HCT116 (cell line): ENCODE data around the gene SPESP1. TPM values are rescaled to one million over a fixed set of nuclear protein-coding genes. Genes with fewer than 3 reads are reported as not detected.

Source experiments
- ATAC-seq: fragments of 200-7000 bp; cut with Tn5 transposase; 2 replicates; pipeline ENCODE4 v1.9.1; 2020; ENCODE audit warnings: mild to moderate bottlenecking, moderate library complexity
- BruUV-seq: library from RNA; stranded (reverse); fragments of 400-500 nt; replicated peaks from 2 replicates; lab custom pipeline; 2021; lab: Mats Ljungman, UMichigan
- CTCF ChIA-PET: fragments of 300-600 bp; sonication (Branson Sonifier 250); formaldehyde crosslinking; loops from one replicate; lab custom pipeline; 2021; ENCODE audit warnings: antibody characterized with exemption; lab: Charles Lee
- POLR2A ChIA-PET: fragments of 300-600, 350-600 bp; sonication (Branson Sonifier 250); formaldehyde crosslinking; loops from one replicate; lab custom pipeline; 2021; ENCODE audit warnings: antibody characterized with exemption; lab: Charles Lee
- RAD21 ChIA-PET, 2 experiments: fragments of 300-600 bp; sonication (Branson Sonifier 250); formaldehyde crosslinking; loops; one replicate each; lab custom pipeline; 2023; ENCODE audit warnings: low total read pairs in 2 of 2; ENCODE audit not compliant: uncharacterized antibody in 2 of 2, unreplicated experiment in 2 of 2, low non-redundant PET in 1 of 2; lab: Charles Lee
- DNase-seq: peaks from one replicate; pipeline ENCODE4 v3.0.0-alpha.2; 2010; ENCODE audit warnings: low read depth, low spot score
- H2AFZ ChIP-seq: fragments of 200-600 bp; shearing (Covaris generic), sonication (generic); 2 replicates; pipeline ENCODE4 v1.6.1; 2017; ENCODE audit warnings: low read depth, mixed run types, mixed read lengths, antibody characterized with exemption, low read length; ENCODE audit not compliant: poor library complexity, severe bottlenecking
- H3K27ac ChIP-seq: 2 replicates; pipeline ENCODE4 v1.5.1; 2012; ENCODE audit warnings: low read depth, low read length
- H3K27me3 ChIP-seq: fragments of 200-600 bp; sonication (generic); 2 replicates; pipeline ENCODE4 v1.6.1; 2016; ENCODE audit warnings: mixed run types, low read length, mixed read lengths; ENCODE audit not compliant: insufficient read depth
- H3K36me3 ChIP-seq, 2 experiments: fragments of 200-500 bp in 1 of 2; fragments of 200-600 bp in 1 of 2; sonication (Bioruptor generic) in 1 of 2; sonication (generic) in 1 of 2; 2 replicates each; pipeline versions ENCODE4 v1.5.1 to v1.6.1; 2014 to 2016; ENCODE audit warnings: low read length in 2 of 2, inconsistent platforms in 1 of 2, mixed read lengths in 1 of 2, mixed run types in 1 of 2; ENCODE audit not compliant: insufficient read depth in 2 of 2, control insufficient read depth in 1 of 2
- H3K4me1 ChIP-seq, 2 experiments: fragments of 200-600 bp in 1 of 2; sonication (generic) in 1 of 2; 2 replicates each; pipeline versions ENCODE4 v1.5.1 to v1.6.1; 2012 to 2017; ENCODE audit warnings: low read length in 2 of 2, inconsistent platforms in 1 of 2, mild to moderate bottlenecking in 1 of 2, mixed read lengths in 1 of 2, mixed run types in 1 of 2, moderate library complexity in 1 of 2; ENCODE audit not compliant: insufficient read depth in 2 of 2, control insufficient read depth in 1 of 2
- H3K4me2 ChIP-seq: fragments of 200-600 bp; sonication (generic); 2 replicates; pipeline ENCODE4 v1.6.1; 2017; ENCODE audit warnings: mixed run types, low read length, mixed read lengths
- H3K4me3 ChIP-seq, 2 experiments: fragments of 200-600 bp in 1 of 2; sonication (generic) in 1 of 2; replicated peaks in 1 of 2; 2 replicates each; pipeline ENCODE4 v1.5.1; 2011 to 2016; ENCODE audit warnings: low read length in 2 of 2, control low read depth in 1 of 2, low read depth in 1 of 2, mild to moderate bottlenecking in 1 of 2, mixed read lengths in 1 of 2, mixed run types in 1 of 2
- H3K79me2 ChIP-seq: fragments of 200-600 bp; sonication (generic); 2 replicates; pipeline ENCODE4 v1.6.1; 2017; ENCODE audit warnings: mild to moderate bottlenecking, mixed run types, low read length, moderate library complexity, mixed read lengths; ENCODE audit not compliant: insufficient read depth
- H3K9ac ChIP-seq: fragments of 200-600 bp; sonication (generic); 2 replicates; pipeline ENCODE4 v1.6.1; 2016; ENCODE audit warnings: low read length, mixed read lengths
- H3K9me2 ChIP-seq: fragments of 200-600 bp; sonication (generic), shearing (Covaris generic); 2 replicates; pipeline ENCODE4 v1.6.1; 2017; ENCODE audit warnings: mixed run types, mild to moderate bottlenecking, moderate library complexity; ENCODE audit not compliant: insufficient read depth
- H3K9me3 ChIP-seq, 2 experiments: fragments of 200-500 bp in 1 of 2; fragments of 200-600 bp in 1 of 2; sonication (Bioruptor generic) in 1 of 2; sonication (generic) in 1 of 2; 2 replicates each; pipeline ENCODE4 v1.6.1; 2014 to 2017; ENCODE audit warnings: low read length in 2 of 2, mixed read lengths in 2 of 2, inconsistent platforms in 1 of 2, low read depth in 1 of 2, mild to moderate bottlenecking in 1 of 2, mixed run types in 1 of 2, moderate library complexity in 1 of 2; ENCODE audit not compliant: control insufficient read depth in 1 of 2, insufficient read depth in 1 of 2
- H4K20me1 ChIP-seq: fragments of 200-600 bp; sonication (generic), shearing (Covaris generic); 2 replicates; pipeline ENCODE4 v1.6.1; 2017; ENCODE audit warnings: mixed run types, mild to moderate bottlenecking, moderate library complexity; ENCODE audit not compliant: insufficient read depth
- ATF3 ChIP-seq: IDR thresholded peaks from 2 replicates; pipeline ENCODE4 v1.6.1; 2012
- CBX3 ChIP-seq: IDR thresholded peaks from 2 replicates; pipeline ENCODE4 v1.6.1; 2012; ENCODE audit warnings: low read depth
- CEBPB ChIP-seq: IDR thresholded peaks from 2 replicates; pipeline ENCODE4 v1.6.1; 2012; ENCODE audit warnings: low read depth
- EGR1 ChIP-seq: IDR thresholded peaks from 2 replicates; pipeline ENCODE4 v1.6.1; 2012; ENCODE audit warnings: low read depth
- ELF1 ChIP-seq: IDR thresholded peaks from 2 replicates; pipeline ENCODE4 v1.6.1; 2012; ENCODE audit warnings: low read depth, borderline replicate concordance
- EZH2 ChIP-seq: fragments of 200-600 bp; sonication (generic); IDR thresholded peaks from 2 replicates; pipeline ENCODE4 v1.6.1; 2017; ENCODE audit warnings: antibody characterized with exemption, mixed run types
- EZH2phosphoT487 ChIP-seq: fragments of 200-600 bp; IDR thresholded peaks from 2 replicates; pipeline ENCODE4 v1.6.1; 2018; ENCODE audit warnings: antibody characterized with exemption, borderline replicate concordance
- FOSL1 ChIP-seq: IDR thresholded peaks from 2 replicates; pipeline ENCODE4 v1.6.1; 2012; ENCODE audit warnings: low read depth
- JUND ChIP-seq: IDR thresholded peaks from 2 replicates; pipeline ENCODE4 v1.6.1; 2012
- MAX ChIP-seq: IDR thresholded peaks from 2 replicates; pipeline ENCODE4 v1.6.1; 2012
- RAD21 ChIP-seq: IDR thresholded peaks from 2 replicates; pipeline ENCODE4 v1.6.1; 2012; ENCODE audit warnings: low read depth, mild to moderate bottlenecking
- SP1 ChIP-seq: IDR thresholded peaks from 2 replicates; pipeline ENCODE4 v1.6.1; 2012; ENCODE audit warnings: low read depth
- SRF ChIP-seq: IDR thresholded peaks from 2 replicates; pipeline ENCODE4 v1.6.1; 2012; ENCODE audit warnings: low read depth
- TCF7L2 ChIP-seq: IDR thresholded peaks from 2 replicates; pipeline ENCODE4 v1.7.0; 2011; ENCODE audit warnings: borderline replicate concordance, inconsistent platforms; ENCODE audit not compliant: insufficient read depth, insufficient read length; ENCODE audit errors: extremely low read depth
- YY1 ChIP-seq: IDR thresholded peaks from 2 replicates; pipeline ENCODE4 v1.6.1; 2011; ENCODE audit warnings: low read length, low read depth, moderate library complexity, mild to moderate bottlenecking; ENCODE audit not compliant: insufficient replicate concordance; ENCODE audit errors: extremely low read depth
- ZBTB33 ChIP-seq: IDR thresholded peaks from 2 replicates; pipeline ENCODE4 v1.6.1; 2011; ENCODE audit warnings: mild to moderate bottlenecking, low read length, moderate library complexity; ENCODE audit not compliant: insufficient replicate concordance; ENCODE audit errors: extremely low read depth
- ZFX ChIP-seq: fragments of 450-650 bp; IDR thresholded peaks from 2 replicates; pipeline ENCODE4 v1.6.1; 2017
- ZNF274 ChIP-seq: fragments of 200-500 bp; sonication (Bioruptor generic); IDR thresholded peaks from 2 replicates; pipeline ENCODE4 v1.6.1; 2014; ENCODE audit warnings: mild to moderate bottlenecking, low read depth, low read length, inconsistent platforms
- intact Hi-C: fragments of 100-400 bp; cut with micrococcal nuclease; formaldehyde crosslinking; loops from 2 replicates; pipeline ENCODE4 v1.10.0; 2022
- total RNA-seq: library from RNA; stranded (reverse); gene quantifications from one replicate; pipeline ENCODE4 v1.2.1, GENCODE V29; 2021; ENCODE audit not compliant: unreplicated experiment
- TF ChIP-seq, protein P1 (sequence below), 3 experiments: fragments of 200-600 bp in 1 of 3; sonication (generic) in 1 of 3; IDR thresholded peaks in 2 of 3; conservative IDR thresholded peaks in 1 of 3; 2 replicates each; pipeline ENCODE4 v1.5.1; 2012 to 2017; ENCODE audit warnings: low read depth in 2 of 3, low read length in 2 of 3, antibody characterized with exemption in 1 of 3, borderline replicate concordance in 1 of 3, control low read depth in 1 of 3, mild to moderate bottlenecking in 1 of 3, mixed read lengths in 1 of 3, mixed run types in 1 of 3, moderate library complexity in 1 of 3; ENCODE audit not compliant: insufficient read depth in 1 of 3
- TF ChIP-seq, protein P2 (sequence below): IDR thresholded peaks from 2 replicates; pipeline ENCODE4 v1.6.1; 2012; ENCODE audit warnings: low read depth

Gene SPESP1
- total RNA-seq, 1 experiment from 2014 or later = not detected

DNA sequence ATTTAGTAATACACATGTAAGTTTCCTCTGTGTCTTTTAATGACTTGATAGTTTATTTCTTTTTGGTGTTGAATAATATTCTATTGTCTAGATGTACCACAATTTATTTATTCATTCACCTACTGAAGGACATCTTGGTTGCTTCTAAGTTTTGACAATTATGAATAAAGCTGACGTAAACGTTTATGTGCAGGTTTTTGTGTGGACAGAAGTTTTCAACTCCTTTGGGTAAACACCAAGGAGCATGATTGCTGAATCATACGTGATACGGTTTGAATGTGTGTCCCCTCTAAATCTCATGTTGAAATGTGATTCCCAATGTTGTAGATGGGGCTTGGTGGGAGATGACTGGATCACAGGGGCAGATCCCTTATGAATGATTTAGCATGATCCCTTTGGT lies 21.5 kb downstream of the SPESP1 start:
- Histone ChIP-seq H3K9me2 (no peaks in the 10 kb centered on the region; the same call in 1 of the 2 replicates), H3K4me2 (no peak overlapping the region), H3K79me2 (no peaks in the 10 kb centered on the region), H3K36me3 (no peaks in the 10 kb centered on the region), H3K9ac (no peak overlapping the region), H3K4me3 (no peak overlapping the region), H3K9me3 (0 out of 4 replicates have a peak, but pooled peaks cover 0 to 3% of the 10 kb centered on the region in 2 experiments), H3K27me3 (no peaks in the 10 kb centered on the region), H2AFZ (no peak overlapping the region), H4K20me1 (no peaks in the 10 kb centered on the region), H3K27ac (no peak overlapping the region), H3K4me1 (no peaks in the 10 kb centered on the region)
- no TSS peak for BruUV-seq
- TF ChIP-seq EGR1 = no peak
- no peak for TF ChIP-seq RAD21
- no peak for TF ChIP-seq JUND
- TF ChIP-seq ZBTB33 = no peak
- no peak for TF ChIP-seq ATF3
- no peak for TF ChIP-seq CEBPB
- TF ChIP-seq CBX3 = no peak
- no peak for TF ChIP-seq EZH2
- no peak for TF ChIP-seq YY1
- TF ChIP-seq, protein P1, sequence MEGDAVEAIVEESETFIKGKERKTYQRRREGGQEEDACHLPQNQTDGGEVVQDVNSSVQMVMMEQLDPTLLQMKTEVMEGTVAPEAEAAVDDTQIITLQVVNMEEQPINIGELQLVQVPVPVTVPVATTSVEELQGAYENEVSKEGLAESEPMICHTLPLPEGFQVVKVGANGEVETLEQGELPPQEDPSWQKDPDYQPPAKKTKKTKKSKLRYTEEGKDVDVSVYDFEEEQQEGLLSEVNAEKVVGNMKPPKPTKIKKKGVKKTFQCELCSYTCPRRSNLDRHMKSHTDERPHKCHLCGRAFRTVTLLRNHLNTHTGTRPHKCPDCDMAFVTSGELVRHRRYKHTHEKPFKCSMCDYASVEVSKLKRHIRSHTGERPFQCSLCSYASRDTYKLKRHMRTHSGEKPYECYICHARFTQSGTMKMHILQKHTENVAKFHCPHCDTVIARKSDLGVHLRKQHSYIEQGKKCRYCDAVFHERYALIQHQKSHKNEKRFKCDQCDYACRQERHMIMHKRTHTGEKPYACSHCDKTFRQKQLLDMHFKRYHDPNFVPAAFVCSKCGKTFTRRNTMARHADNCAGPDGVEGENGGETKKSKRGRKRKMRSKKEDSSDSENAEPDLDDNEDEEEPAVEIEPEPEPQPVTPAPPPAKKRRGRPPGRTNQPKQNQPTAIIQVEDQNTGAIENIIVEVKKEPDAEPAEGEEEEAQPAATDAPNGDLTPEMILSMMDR (IDR thresholded peaks at IDR 0.05 in 2 of 3, conservative IDR thresholded peaks at IDR 0.05 in 1 of 3; ENCODE audit: borderline replicate concordance in 1 of 3, insufficient read depth in 1 of 3, low read depth in 2 of 3, low read length in 2 of 3) = no peak
- TF ChIP-seq MAX = no peak
- TF ChIP-seq EZH2phosphoT487 = no peak
- TF ChIP-seq, protein P2, sequence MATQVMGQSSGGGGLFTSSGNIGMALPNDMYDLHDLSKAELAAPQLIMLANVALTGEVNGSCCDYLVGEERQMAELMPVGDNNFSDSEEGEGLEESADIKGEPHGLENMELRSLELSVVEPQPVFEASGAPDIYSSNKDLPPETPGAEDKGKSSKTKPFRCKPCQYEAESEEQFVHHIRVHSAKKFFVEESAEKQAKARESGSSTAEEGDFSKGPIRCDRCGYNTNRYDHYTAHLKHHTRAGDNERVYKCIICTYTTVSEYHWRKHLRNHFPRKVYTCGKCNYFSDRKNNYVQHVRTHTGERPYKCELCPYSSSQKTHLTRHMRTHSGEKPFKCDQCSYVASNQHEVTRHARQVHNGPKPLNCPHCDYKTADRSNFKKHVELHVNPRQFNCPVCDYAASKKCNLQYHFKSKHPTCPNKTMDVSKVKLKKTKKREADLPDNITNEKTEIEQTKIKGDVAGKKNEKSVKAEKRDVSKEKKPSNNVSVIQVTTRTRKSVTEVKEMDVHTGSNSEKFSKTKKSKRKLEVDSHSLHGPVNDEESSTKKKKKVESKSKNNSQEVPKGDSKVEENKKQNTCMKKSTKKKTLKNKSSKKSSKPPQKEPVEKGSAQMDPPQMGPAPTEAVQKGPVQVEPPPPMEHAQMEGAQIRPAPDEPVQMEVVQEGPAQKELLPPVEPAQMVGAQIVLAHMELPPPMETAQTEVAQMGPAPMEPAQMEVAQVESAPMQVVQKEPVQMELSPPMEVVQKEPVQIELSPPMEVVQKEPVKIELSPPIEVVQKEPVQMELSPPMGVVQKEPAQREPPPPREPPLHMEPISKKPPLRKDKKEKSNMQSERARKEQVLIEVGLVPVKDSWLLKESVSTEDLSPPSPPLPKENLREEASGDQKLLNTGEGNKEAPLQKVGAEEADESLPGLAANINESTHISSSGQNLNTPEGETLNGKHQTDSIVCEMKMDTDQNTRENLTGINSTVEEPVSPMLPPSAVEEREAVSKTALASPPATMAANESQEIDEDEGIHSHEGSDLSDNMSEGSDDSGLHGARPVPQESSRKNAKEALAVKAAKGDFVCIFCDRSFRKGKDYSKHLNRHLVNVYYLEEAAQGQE = no peak
- TF ChIP-seq ZNF274 = no peak
- TF ChIP-seq FOSL1 = no peak
- no peak for TF ChIP-seq ZFX
- no peak for TF ChIP-seq TCF7L2
- no peak for TF ChIP-seq ELF1
- TF ChIP-seq SP1 = no peak
- TF ChIP-seq SRF = no peak
- ATAC-seq (no peak), DNase-seq (no peak)
- ChIA-PET RAD21 (no interaction called here), CTCF (no interaction called here), POLR2A (no interaction called here)
- intact Hi-C loops = no loop called here
